GM12878 (cell line): ENCODE data around the gene HTR7. TPM values are rescaled to one million over a fixed set of nuclear protein-coding genes. Genes with fewer than 3 reads are reported as not detected.

Experiments
- ATF7 ChIP-seq: fragments of 450-650 bp; IDR thresholded peaks from 2 replicates; pipeline ENCODE4 v1.6.1; 2016; ENCODE audit warnings: low read depth, mild to moderate bottlenecking
- CHD2 ChIP-seq: IDR thresholded peaks from 2 replicates; pipeline ENCODE4 v1.6.1; 2011; ENCODE audit warnings: low read depth, low read length, improper control_type of control experiment, borderline replicate concordance
- E4F1 ChIP-seq: fragments of 450-650 bp; IDR thresholded peaks from 2 replicates; pipeline ENCODE4 v1.6.1; 2018; ENCODE audit warnings: borderline replicate concordance, mild to moderate bottlenecking; ENCODE audit not compliant: partially characterized antibody
- EZH2 ChIP-seq: IDR thresholded peaks from 2 replicates; pipeline ENCODE4 v1.6.1; 2012; ENCODE audit warnings: low read depth, mild to moderate bottlenecking, control low read depth, inconsistent platforms, low read length, borderline replicate concordance; ENCODE audit not compliant: control insufficient read depth
- FOXK2 ChIP-seq: fragments of 450-650 bp; IDR thresholded peaks from 2 replicates; pipeline ENCODE4 v1.6.1; 2017; ENCODE audit warnings: mild to moderate bottlenecking, moderate library complexity
- FOXM1 ChIP-seq: IDR thresholded peaks from 2 replicates; pipeline ENCODE4 v1.6.1; 2012; ENCODE audit warnings: low read depth, mild to moderate bottlenecking, inconsistent platforms, low read length, moderate library complexity
- HDAC2 ChIP-seq: fragments of 200-600 bp; sonication (generic); IDR thresholded peaks from 2 replicates; pipeline ENCODE4 v1.6.1; 2017
- IRF5 ChIP-seq: fragments of 450-650 bp; IDR thresholded peaks from 2 replicates; pipeline ENCODE4 v1.6.1; 2017; ENCODE audit warnings: borderline replicate concordance
- JUNB ChIP-seq: IDR thresholded peaks from 2 replicates; pipeline ENCODE4 v1.6.1; 2016; ENCODE audit warnings: antibody characterized with exemption, mild to moderate bottlenecking
- KAT2A ChIP-seq: conservative IDR thresholded peaks from 2 replicates; pipeline ENCODE4 v1.6.1; 2011; ENCODE audit warnings: low read depth, low read length; ENCODE audit not compliant: control insufficient read depth
- MEF2A ChIP-seq: IDR thresholded peaks from 2 replicates; pipeline ENCODE4 v1.6.1; 2011; ENCODE audit warnings: low read depth, mild to moderate bottlenecking, low read length, moderate library complexity; ENCODE audit not compliant: insufficient read depth
- MEF2B ChIP-seq: fragments of 450-650 bp; IDR thresholded peaks from 2 replicates; pipeline ENCODE4 v1.6.1; 2018; ENCODE audit warnings: mild to moderate bottlenecking, moderate library complexity; ENCODE audit not compliant: partially characterized antibody, poor library complexity, severe bottlenecking
- NRF1 ChIP-seq: conservative IDR thresholded peaks from 2 replicates; pipeline ENCODE4 v1.6.1; 2011; ENCODE audit warnings: mild to moderate bottlenecking, low read depth, low read length, improper control_type of control experiment
- PAX5 ChIP-seq: IDR thresholded peaks from 2 replicates; pipeline ENCODE4 v1.6.1; 2011; ENCODE audit warnings: low read depth, low read length, borderline replicate concordance
- RBBP5 ChIP-seq: fragments of 200-600 bp; sonication (generic); conservative IDR thresholded peaks from 2 replicates; pipeline ENCODE4 v1.6.1; 2016
- SMAD1 ChIP-seq: fragments of 450-650 bp; IDR thresholded peaks from 2 replicates; pipeline ENCODE4 v1.6.1; 2018; ENCODE audit warnings: mild to moderate bottlenecking, low read depth; ENCODE audit not compliant: partially characterized antibody
- SREBF2 ChIP-seq: IDR thresholded peaks from 2 replicates; pipeline ENCODE4 v1.6.1; 2012; ENCODE audit warnings: mild to moderate bottlenecking, low read length
- STAT1 ChIP-seq: fragments of 450-650 bp; conservative IDR thresholded peaks from 2 replicates; pipeline ENCODE4 v1.6.1; 2014; ENCODE audit warnings: antibody characterized with exemption, mild to moderate bottlenecking
- TAF1 ChIP-seq: IDR thresholded peaks from 2 replicates; pipeline ENCODE4 v1.6.1; 2011; ENCODE audit warnings: mild to moderate bottlenecking, low read depth, low read length, borderline replicate concordance
- TARDBP ChIP-seq: IDR thresholded peaks from 2 replicates; pipeline ENCODE4 v1.6.1; 2016; ENCODE audit warnings: borderline replicate concordance
- TBL1XR1 ChIP-seq: IDR thresholded peaks from 2 replicates; pipeline ENCODE4 v1.6.1; 2012; ENCODE audit warnings: low read depth, low read length, improper control_type of control experiment
- WRNIP1 ChIP-seq: IDR thresholded peaks from 2 replicates; pipeline ENCODE4 v1.6.1; 2011; ENCODE audit warnings: low read depth, low read length, improper control_type of control experiment, borderline replicate concordance
- YY1 ChIP-seq: IDR thresholded peaks from 2 replicates; pipeline ENCODE4 v1.6.1; 2011; ENCODE audit warnings: low read depth, mild to moderate bottlenecking, low read length
- ZNF24 ChIP-seq: fragments of 450-650 bp; IDR thresholded peaks from 2 replicates; pipeline ENCODE4 v1.6.1; 2017; ENCODE audit warnings: antibody characterized with exemption, mild to moderate bottlenecking
- ZNF384 ChIP-seq: IDR thresholded peaks from 2 replicates; pipeline ENCODE4 v1.6.1; 2012; ENCODE audit warnings: low read depth, mild to moderate bottlenecking, low read length, improper control_type of control experiment, borderline replicate concordance
- ZNF622 ChIP-seq: fragments of 450-650 bp; IDR thresholded peaks from 2 replicates; pipeline ENCODE4 v1.6.1; 2017; ENCODE audit warnings: mild to moderate bottlenecking, inconsistent platforms
- polyA plus RNA-seq, 11 experiments: library from polyadenylated mRNA; depleted of rRNA in 4 of 11; unstranded in 6 of 11; stranded (reverse) in 5 of 11; fragments of >200 nt; fragmentation: Nextera tagmentation in 4 of 11; fragmentation: Illumina TruSeq in 1 of 11; extraction: Ambion mirVana in 4 of 11; extraction: Trizol in 1 of 11; gene quantifications; 1 replicate in 1 of 11; 2 replicates in 10 of 11; pipeline versions ENCODE4 v1.2.1 to v1.2.3, GENCODE V29; 2011 to 2016; ENCODE audit warnings: inconsistent platforms in 2 of 11, missing spikeins in 2 of 11, low read depth in 1 of 11
- total RNA-seq, 4 experiments: library from RNA; depleted of rRNA in 3 of 4; stranded (reverse); fragments of >200 nt in 3 of 4; fragmentation: Illumina TruSeq in 1 of 4; extraction: Trizol in 1 of 4; gene quantifications; 2 replicates each; pipeline versions ENCODE4 v1.2.1 to v1.2.3, GENCODE V29; 2013 to 2021
- TF ChIP-seq, protein P1 (sequence below): IDR thresholded peaks from 2 replicates; pipeline ENCODE4 v1.6.1; 2011; ENCODE audit warnings: mild to moderate bottlenecking, low read depth, low read length, moderate library complexity; ENCODE audit not compliant: insufficient replicate concordance
- TF ChIP-seq, protein P2 (sequence below): fragments of 450-650 bp; IDR thresholded peaks from 2 replicates; pipeline ENCODE4 v1.6.1; 2017; ENCODE audit warnings: mild to moderate bottlenecking

HTR7 gene
- total and polyA plus RNA-seq, 10 of the 15 experiments (the other 5 are each of a cell fraction or from before 2014, with no cell fraction given): 0.01 to 1.3 (median 0.06) TPM; not detected in 4

- no peak for TF ChIP-seq SMAD1
- no peak for TF ChIP-seq TARDBP
- TF ChIP-seq MEF2B: no peak
- no peak for TF ChIP-seq NRF1
- TF ChIP-seq CHD2: no peak
- no peak for TF ChIP-seq MEF2A
- TF ChIP-seq IRF5: no peak
- no peak for TF ChIP-seq FOXK2
- no peak for TF ChIP-seq RBBP5
- TF ChIP-seq ZNF24: no peak
- TF ChIP-seq, protein P1, sequence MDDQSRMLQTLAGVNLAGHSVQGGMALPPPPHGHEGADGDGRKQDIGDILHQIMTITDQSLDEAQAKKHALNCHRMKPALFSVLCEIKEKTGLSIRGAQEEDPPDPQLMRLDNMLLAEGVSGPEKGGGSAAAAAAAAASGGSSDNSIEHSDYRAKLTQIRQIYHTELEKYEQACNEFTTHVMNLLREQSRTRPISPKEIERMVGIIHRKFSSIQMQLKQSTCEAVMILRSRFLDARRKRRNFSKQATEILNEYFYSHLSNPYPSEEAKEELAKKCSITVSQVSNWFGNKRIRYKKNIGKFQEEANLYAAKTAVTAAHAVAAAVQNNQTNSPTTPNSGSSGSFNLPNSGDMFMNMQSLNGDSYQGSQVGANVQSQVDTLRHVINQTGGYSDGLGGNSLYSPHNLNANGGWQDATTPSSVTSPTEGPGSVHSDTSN: no peak
- no peak for TF ChIP-seq ZNF622
- TF ChIP-seq TAF1: no peak
- no peak for TF ChIP-seq JUNB
- no peak for TF ChIP-seq SREBF2
- TF ChIP-seq FOXM1: no peak
- TF ChIP-seq TBL1XR1: no peak
- TF ChIP-seq ATF7: no peak
- TF ChIP-seq WRNIP1: no peak
- peak; percentile 87 for TF ChIP-seq YY1
- no peak for TF ChIP-seq ZNF384
- TF ChIP-seq HDAC2: no peak
- no peak for TF ChIP-seq PAX5
- TF ChIP-seq E4F1: no peak
- TF ChIP-seq STAT1: no peak
- TF ChIP-seq, protein P2, sequence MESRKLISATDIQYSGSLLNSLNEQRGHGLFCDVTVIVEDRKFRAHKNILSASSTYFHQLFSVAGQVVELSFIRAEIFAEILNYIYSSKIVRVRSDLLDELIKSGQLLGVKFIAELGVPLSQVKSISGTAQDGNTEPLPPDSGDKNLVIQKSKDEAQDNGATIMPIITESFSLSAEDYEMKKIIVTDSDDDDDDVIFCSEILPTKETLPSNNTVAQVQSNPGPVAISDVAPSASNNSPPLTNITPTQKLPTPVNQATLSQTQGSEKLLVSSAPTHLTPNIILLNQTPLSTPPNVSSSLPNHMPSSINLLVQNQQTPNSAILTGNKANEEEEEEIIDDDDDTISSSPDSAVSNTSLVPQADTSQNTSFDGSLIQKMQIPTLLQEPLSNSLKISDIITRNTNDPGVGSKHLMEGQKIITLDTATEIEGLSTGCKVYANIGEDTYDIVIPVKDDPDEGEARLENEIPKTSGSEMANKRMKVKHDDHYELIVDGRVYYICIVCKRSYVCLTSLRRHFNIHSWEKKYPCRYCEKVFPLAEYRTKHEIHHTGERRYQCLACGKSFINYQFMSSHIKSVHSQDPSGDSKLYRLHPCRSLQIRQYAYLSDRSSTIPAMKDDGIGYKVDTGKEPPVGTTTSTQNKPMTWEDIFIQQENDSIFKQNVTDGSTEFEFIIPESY: no peak
- TF ChIP-seq KAT2A: no peak
- no peak for TF ChIP-seq EZH2
These were observed 13.5 kb upstream of the HTR7 start (continued) for GRCh38 chr10:90871279-90871765.
